ENCODE measurements around the gene SPNS2. TPM values are rescaled to one million over a fixed set of nuclear protein-coding genes. Genes with fewer than 3 reads are reported as not detected.
A peak's percentile ranks its signal among the peaks of the same experiment; 100 is the strongest.

SPNS2 gene
- total and polyA plus RNA-seq, 5 donors = 9.6 to 16.2 (median 10.6) TPM

DNA sequence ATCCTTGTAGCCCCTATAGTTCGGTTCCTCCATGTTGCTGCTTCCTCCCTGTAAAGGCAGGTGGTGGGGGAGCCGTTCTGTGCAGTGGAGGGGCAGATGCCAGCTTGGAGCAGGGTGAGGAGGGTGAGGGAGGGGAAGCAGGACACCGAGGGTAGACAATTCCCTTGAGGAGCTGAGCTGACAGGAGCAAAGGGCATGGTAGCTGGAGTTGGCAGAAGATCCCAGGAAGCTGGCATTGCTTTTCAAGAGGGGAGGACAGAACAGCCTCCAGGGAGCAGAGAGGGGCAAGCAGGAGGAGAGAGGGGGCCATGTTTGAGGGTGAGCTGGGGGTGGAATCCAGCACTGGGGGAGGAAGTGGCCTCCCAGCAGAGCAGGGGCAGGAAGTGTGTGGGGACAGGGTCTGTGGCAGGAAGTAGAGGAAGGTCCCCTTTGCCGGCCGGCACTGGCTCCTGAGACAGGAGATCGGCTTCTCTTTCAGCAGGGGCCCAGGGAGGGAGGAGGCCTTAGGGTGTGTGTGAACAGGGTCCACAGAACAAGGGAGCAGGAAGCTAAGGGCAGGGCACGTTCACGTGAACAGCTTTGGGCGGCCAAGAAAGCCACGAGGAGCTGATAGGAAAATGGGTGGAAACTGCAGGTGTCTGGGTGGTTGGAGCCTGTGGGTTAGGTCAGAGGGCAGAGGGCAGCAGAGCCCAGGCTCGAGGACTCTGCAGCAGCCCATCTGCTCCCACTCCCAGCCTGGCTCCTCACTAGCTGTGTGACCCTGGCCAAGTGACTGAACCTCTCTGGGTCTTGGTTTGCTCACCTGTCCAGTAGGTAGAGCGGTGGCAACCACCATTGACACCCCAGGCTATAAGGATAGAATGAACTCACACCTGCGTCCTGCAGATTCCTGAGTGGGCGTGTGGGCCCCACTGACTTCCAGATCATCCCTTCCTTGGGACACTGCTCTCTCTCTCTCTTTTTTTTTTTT lies 17.5 kb upstream of the SPNS2 start:
- Histone ChIP-seq H3K9me3 (ENCODE audit: control insufficient read depth, low read length) (no peaks in the 10 kb centered on the region), H3K27me3 (ENCODE audit: control insufficient read depth, insufficient read depth) (no peaks in the 10 kb centered on the region), H3K27ac (ENCODE audit: low read length) (no peak overlapping the region), H3K4me3 (ENCODE audit: low read length) (no peak overlapping the region), H3K4me1 (ENCODE audit: control insufficient read depth, insufficient read depth, low read length) (no peaks in the 10 kb centered on the region)
- ATAC-seq (peak; percentile 20 to 25), DNase-seq (no peak)
- intact Hi-C loops (cut with DNase I) = no loop called here
- 40% methylated on average over 14 of the region's 14 CpGs for WGBS

DNA sequence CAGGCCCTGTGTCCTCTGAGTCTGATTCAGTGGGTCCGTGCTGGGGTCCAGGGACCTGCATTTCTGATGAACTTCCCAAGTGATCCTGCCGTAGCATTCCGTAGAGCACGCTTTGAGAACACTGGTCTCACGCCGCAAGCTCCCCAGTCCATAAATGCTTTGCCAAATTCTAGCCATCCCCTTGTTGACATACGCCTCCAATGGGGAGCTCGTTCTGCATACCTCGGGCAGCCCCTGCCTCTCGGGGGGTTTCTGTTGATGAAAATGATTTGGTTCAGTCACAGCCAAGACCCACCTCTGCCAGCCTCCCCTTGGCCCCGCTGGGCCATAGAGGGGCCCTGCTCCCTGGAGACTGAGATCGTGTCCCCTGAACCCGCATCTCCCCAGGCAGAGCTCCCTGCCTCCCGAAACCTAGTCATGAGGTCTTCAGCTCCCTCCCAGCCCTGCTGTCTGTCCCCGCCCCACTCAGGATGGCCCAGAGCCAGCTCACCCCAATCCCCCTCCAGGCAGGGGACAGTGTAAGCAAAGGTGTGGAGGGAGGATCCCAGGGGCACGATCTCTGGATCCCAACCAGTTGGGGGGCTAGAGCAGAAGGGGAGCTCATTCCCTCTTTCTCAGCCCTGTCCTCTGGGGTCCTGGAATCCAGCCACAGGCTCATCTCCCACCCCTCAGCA lies 16.2 kb upstream of the SPNS2 start:
- no peaks in the 10 kb centered on the region for H3K4me1 ChIP-seq (ENCODE audit: control insufficient read depth, insufficient read depth, low read length)
- no peak for ATAC-seq
- intact Hi-C loops (cut with DNase I) = no loop called here

DNA sequence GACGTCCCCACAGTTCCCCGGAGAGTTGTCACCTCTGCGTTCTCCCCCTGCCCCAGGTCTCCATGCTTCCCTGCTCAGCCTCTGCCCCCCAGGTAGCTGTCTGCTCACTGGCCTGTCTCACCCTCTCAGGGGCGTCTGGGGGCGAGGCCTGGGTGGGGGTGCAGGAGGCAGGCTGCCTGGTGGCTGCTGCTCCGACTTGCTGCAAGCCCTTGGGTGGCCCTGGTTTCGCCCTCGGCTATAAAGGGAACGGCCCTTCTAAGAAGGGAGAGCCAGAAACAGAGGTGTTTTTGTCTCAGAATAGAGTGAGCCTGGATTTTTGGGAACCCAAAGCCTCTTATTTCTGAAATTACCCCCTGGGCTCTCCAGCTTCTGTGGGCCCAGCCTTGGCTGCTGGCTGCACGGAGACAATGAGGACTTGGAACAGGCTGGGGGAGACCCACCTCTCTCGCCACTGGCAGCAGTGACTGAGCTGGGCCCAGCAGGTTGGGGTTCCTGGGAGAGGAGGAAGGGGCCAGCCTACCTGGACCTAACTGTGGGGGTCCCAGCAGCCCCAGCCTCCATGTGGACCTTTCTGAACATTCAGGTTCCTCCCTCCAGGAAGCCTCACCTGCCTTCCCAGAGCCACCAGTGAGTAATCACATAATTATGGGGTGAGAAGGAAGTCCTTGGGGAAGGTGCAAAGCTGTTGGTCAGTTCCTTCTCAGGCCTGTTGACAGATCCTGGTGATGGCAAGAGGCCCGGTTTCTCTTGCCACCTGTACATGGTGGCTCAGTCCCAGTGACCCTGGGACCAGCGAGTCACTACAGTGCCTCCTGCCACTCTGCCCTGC lies 15.5 kb upstream of the SPNS2 start:
- Histone ChIP-seq H3K9me3 (ENCODE audit: control insufficient read depth, low read length) (no peaks in the 10 kb centered on the region), H3K27ac (ENCODE audit: low read length) (no peak overlapping the region), H3K4me3 (ENCODE audit: low read length) (no peak overlapping the region), H3K27me3 (ENCODE audit: control insufficient read depth, insufficient read depth) (no peaks in the 10 kb centered on the region), H3K4me1 (ENCODE audit: control insufficient read depth, insufficient read depth, low read length) (no peaks in the 10 kb centered on the region)
- intact Hi-C loops (cut with DNase I) = no loop called here
- ATAC-seq = no peak
- WGBS = 79% methylated on average over 13 of the region's 13 CpGs
- DNase-seq = no peak

More for the DNA sequence above, 16.2 kb upstream of the SPNS2 start:
- no peak for DNase-seq
- WGBS = 88% methylated on average over 16 of the region's 16 CpGs
- H3K9me3 ChIP-seq (ENCODE audit: control insufficient read depth, low read length) = no peaks in the 10 kb centered on the region
- H3K27ac ChIP-seq (ENCODE audit: low read length) = no peak overlapping the region
- no peak overlapping the region for H3K4me3 ChIP-seq (ENCODE audit: low read length)
- no peaks in the 10 kb centered on the region for H3K27me3 ChIP-seq (ENCODE audit: control insufficient read depth, insufficient read depth)

DNA sequence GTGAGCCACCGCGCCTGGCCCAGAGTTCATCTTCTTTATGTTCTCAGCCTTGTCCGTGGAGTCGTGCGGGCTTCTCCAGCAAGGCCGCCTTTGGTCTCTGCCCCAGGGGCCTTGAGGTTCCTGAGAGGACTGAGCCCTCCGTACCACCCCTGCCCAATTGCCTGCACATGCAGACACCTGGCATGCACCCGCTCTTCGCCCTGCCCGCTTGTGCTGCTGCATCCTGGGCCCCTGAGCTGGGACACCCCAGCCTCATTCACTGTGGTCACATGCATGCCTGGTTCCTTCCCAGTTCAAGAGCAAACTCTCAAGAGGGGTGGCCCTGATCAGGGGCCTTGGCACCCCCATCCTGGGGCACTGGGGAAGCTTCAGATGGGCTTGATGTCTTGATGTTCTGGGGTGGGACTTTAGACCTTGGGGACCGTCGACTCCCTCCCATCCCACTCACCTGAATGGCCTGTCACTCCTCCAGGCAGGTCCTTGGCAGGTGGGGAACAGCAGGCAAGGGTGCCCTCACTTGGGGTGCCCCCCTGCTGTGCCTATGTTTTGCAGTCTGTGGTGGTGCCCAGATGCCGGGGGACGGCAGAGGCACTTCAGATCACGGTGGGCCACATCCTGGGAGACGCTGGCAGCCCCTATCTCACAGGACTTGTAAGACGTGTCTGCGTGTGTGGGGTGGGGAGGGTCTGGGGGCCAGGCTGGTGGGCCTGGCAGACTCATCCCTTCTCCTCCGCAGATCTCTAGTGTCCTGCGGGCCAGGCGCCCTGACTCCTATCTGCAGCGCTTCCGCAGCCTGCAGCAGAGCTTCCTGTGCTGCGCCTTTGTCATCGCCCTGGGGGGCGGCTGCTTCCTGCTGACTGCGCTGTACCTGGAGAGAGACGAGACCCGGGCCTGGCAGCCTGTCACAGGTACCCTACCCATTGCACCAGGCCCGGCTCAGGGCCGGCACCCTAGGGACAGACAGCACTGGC lies 12.7 kb upstream of the SPNS2 start:
- ATAC-seq = peak; percentile 19 to 50
- WGBS = 75% methylated on average over 31 of the region's 31 CpGs

DNA sequence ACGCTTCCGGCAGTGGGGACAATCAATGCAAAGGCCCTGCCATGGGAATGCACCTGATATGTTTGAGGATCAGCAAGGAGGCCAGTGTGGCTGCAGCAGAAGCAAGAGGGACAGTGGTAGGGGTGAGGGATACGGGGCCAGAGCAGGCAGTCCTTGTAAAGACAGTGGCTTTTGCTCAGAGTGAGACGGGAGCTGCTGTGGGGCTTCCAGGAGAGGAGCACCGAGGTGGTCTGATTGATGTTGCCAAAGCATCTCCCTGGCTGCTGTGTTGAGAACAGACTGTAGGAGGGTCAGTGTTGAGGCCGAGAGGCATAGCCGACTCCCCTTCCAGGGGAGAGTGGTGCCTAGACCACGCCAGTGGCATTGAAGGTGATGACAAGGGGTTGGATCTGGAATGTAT lies 11.4 kb upstream of the SPNS2 start:
- intact Hi-C loops (cut with DNase I) = no loop called here
- Histone ChIP-seq H3K27ac (ENCODE audit: low read length) (no peak overlapping the region), H3K4me1 (ENCODE audit: control insufficient read depth, insufficient read depth, low read length) (no peaks in the 10 kb centered on the region), H3K4me3 (ENCODE audit: low read length) (no peak overlapping the region), H3K27me3 (ENCODE audit: control insufficient read depth, insufficient read depth) (no peaks in the 10 kb centered on the region), H3K9me3 (ENCODE audit: control insufficient read depth, low read length) (no peaks in the 10 kb centered on the region)
- DNase-seq = no peak
- ATAC-seq = no peak
- WGBS = 76% methylated on average over 8 of the region's 8 CpGs

More for the DNA sequence above, 12.7 kb upstream of the SPNS2 start:
- intact Hi-C loops (cut with DNase I) = no loop called here
- H3K27me3 ChIP-seq (ENCODE audit: control insufficient read depth, insufficient read depth) = no peaks in the 10 kb centered on the region
- H3K4me1 ChIP-seq (ENCODE audit: control insufficient read depth, insufficient read depth, low read length) = no peaks in the 10 kb centered on the region
- no peaks in the 10 kb centered on the region for H3K9me3 ChIP-seq (ENCODE audit: control insufficient read depth, low read length)
- no peak overlapping the region for H3K4me3 ChIP-seq (ENCODE audit: low read length)
- peak in 1 of 3 donors; percentile 75 for DNase-seq
- no peak overlapping the region for H3K27ac ChIP-seq (ENCODE audit: low read length)

DNA sequence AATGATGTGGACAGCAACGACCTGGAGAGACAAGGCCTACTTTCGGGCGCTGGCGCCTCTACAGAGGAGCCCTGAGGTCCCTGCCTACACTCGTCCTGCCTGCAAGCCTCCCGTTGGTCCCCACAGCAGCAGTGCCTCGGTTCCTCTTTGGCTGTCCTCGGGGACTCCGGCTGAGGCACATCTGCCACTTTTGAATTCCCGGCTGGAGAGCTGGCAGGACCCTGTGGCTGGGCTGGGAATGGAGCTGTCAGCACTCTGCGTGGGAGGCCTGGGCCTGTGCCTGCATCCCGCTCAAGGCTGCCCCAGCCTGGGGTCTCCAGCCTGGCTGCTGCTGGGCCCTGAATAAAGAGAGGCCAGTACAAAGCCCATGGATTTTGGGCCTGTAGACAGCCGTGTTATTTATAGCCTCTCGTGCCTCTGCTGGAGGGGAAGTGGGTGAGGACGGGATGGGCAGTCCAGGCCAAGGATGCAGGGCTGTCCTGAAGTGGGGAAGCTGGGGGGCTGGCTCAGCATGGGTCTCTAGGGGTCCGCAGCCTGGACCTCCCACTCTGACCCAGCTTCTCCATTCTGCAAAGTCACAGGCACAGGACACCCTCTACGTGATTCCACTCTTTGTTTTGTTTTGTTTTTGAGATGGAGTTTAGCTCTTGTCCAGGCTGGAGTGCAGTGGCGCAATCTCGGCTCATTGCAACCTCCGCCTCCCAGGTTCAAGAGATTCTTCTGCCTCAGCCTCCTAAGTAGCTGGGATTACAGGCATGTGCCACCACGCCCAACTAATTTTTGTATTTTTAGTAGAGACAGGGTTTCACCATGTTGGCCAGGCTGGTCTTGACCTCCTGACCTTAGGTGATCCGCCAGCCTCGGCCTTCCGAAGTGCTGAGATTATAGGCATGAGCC lies 10.6 kb upstream of the SPNS2 start:
- ATAC-seq (peak; percentile 11 to 36), DNase-seq (no peak)
- H3K4me1 ChIP-seq (ENCODE audit: control insufficient read depth, insufficient read depth, low read length) = no peaks in the 10 kb centered on the region
- 61% methylated on average over 24 of the region's 24 CpGs for WGBS
- H3K27me3 ChIP-seq (ENCODE audit: control insufficient read depth, insufficient read depth) = no peaks in the 10 kb centered on the region
- H3K9me3 ChIP-seq (ENCODE audit: control insufficient read depth, low read length) = no peaks in the 10 kb centered on the region
- intact Hi-C loops (cut with DNase I) = no loop called here
- H3K27ac ChIP-seq (ENCODE audit: low read length) = no peak overlapping the region
- no peak overlapping the region for H3K4me3 ChIP-seq (ENCODE audit: low read length)

DNA sequence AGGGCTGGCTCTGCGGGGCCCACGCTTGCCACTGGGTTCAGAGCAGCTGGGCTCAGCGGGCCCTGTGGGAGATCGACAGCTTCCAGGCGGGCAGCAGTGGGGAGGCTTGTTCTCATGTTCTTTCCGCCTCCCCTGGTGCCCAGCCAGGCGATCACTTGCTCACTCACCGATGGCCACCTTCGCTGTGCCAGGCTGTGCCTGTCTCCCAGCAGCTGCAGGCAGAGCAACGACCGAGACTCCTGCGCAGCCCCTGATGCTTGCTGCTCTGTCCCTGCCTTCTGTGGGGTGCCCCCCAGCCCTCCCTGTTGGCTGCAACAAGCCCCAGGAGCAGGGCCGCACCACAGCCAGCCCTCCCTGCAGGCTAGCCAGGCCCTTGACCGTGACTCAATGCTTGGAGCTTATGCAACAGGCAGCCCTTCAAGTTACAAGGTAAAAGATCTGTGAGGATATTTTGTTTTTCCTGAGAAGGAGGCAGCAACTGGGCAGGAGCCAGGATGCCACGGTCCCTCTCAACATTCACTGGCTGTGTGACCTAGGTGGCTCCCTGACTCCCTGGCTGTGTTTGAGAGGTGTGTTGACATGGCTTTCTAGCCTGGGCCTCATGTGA lies 9.6 kb upstream of the SPNS2 start:
- DNase-seq (no peak), ATAC-seq (no peak)
- Histone ChIP-seq H3K4me3 (ENCODE audit: low read length) (no peak overlapping the region), H3K27ac (ENCODE audit: low read length) (no peak overlapping the region), H3K9me3 (ENCODE audit: control insufficient read depth, low read length) (no peaks in the 10 kb centered on the region), H3K27me3 (ENCODE audit: control insufficient read depth, insufficient read depth) (no peaks in the 10 kb centered on the region), H3K4me1 (ENCODE audit: control insufficient read depth, insufficient read depth, low read length) (no peaks in the 10 kb centered on the region)
- intact Hi-C loops (cut with DNase I) = no loop called here
- WGBS = 91% methylated on average over 15 of the region's 15 CpGs

DNA sequence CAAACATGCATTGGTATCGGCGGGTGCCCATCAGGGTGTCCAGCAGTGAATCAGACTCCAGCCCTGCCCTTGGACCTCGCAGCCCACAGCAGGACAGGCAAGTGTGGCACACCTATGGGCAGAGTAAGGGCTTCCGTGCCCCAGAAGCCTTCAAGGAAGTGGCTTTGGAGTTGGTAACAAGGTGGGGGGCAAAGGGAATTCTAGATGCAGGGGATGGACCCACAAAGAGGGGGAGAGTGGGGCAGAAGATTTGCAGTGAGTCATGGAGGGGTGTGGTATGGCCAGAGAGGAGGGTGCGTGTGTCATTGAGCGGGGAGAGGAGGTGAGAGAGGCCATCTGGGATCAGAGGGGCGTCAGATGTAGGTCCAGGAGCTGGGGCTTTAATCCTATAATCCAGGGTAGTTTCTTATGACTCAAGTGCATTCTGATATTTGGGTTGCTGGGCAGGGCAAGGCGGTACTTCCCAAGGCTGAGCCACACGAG lies 8.5 kb upstream of the SPNS2 start:
- H3K9me3 ChIP-seq (ENCODE audit: control insufficient read depth, low read length) = no peaks in the 10 kb centered on the region
- H3K27me3 ChIP-seq (ENCODE audit: control insufficient read depth, insufficient read depth) = no peaks in the 10 kb centered on the region
- 86% methylated on average over 9 of the region's 9 CpGs for WGBS
- H3K4me3 ChIP-seq (ENCODE audit: low read length) = no peak overlapping the region
- no peak for ATAC-seq
- no peaks in the 10 kb centered on the region for H3K4me1 ChIP-seq (ENCODE audit: control insufficient read depth, insufficient read depth, low read length)
- intact Hi-C loops (cut with DNase I) = no loop called here
- DNase-seq = no peak
- no peak overlapping the region for H3K27ac ChIP-seq (ENCODE audit: low read length)

DNA sequence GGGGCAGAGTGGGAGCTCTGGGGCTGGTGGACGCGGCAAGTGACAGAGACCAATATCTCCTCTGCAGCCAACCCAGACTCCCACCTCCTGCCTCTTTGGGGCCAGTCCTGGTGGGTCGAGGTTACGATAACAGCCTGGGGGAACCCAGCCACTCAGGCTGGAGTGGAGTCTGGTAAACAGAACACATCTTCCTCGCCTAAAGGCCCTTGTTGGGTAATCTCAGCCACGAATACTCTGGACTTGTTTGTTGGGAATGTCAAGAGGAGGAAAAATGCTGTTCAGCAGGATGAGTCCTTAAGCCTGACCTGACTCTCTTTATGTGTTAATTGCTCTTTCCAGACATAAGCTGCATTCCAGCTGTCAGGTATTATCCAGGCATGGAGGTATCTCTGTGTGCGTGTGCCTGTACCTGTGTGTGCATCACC lies 8.0 kb upstream of the SPNS2 start:
- ATAC-seq = no peak
- intact Hi-C loops (cut with DNase I) = no loop called here
- WGBS = 84% methylated on average over 7 of the region's 7 CpGs

More for the DNA sequence above, 8.0 kb upstream of the SPNS2 start:
- DNase-seq = no peak
- no peaks in the 10 kb centered on the region for H3K27me3 ChIP-seq (ENCODE audit: control insufficient read depth, insufficient read depth)
- no peak overlapping the region for H3K27ac ChIP-seq (ENCODE audit: low read length)
- no peaks in the 10 kb centered on the region for H3K9me3 ChIP-seq (ENCODE audit: control insufficient read depth, low read length)
- H3K4me3 ChIP-seq (ENCODE audit: low read length) = no peak overlapping the region
- no peaks in the 10 kb centered on the region for H3K4me1 ChIP-seq (ENCODE audit: control insufficient read depth, insufficient read depth, low read length)
